Neuronal stem cell (in vitro differentiated cells): ENCODE measurements around the gene ZNF154.

Experiments
- DNase-seq: peaks from one replicate; pipeline ENCODE4 v3.0.0-alpha.2; 2013; ENCODE audit warnings: low spot score
- H2AFZ ChIP-seq: one replicate; pipeline ENCODE4 v1.6.1; 2013; ENCODE audit warnings: mild to moderate bottlenecking, low read length, inconsistent platforms
- H2AK5ac ChIP-seq: 2 replicates; pipeline ENCODE4 v1.6.1; 2013; ENCODE audit warnings: low read depth, mild to moderate bottlenecking, inconsistent platforms, low read length, moderate library complexity, mixed read lengths
- H2BK120ac ChIP-seq: 2 replicates; pipeline ENCODE4 v1.6.1; 2013; ENCODE audit warnings: low read depth, mild to moderate bottlenecking, inconsistent platforms, low read length, moderate library complexity, mixed read lengths
- H2BK12ac ChIP-seq: one replicate; pipeline ENCODE4 v1.6.1; 2013; ENCODE audit warnings: low read length, inconsistent platforms
- H2BK15ac ChIP-seq: 2 replicates; pipeline ENCODE4 v1.6.1; 2013; ENCODE audit warnings: mild to moderate bottlenecking, low read length, inconsistent platforms, mixed read lengths
- H2BK5ac ChIP-seq: one replicate; pipeline ENCODE4 v1.6.1; 2013; ENCODE audit warnings: inconsistent platforms, mild to moderate bottlenecking, low read length, moderate library complexity
- H3K14ac ChIP-seq: one replicate; pipeline ENCODE4 v1.6.1; 2013; ENCODE audit warnings: low read length, inconsistent platforms
- H3K18ac ChIP-seq: 2 replicates; pipeline ENCODE4 v1.6.1; 2013; ENCODE audit warnings: low read length, inconsistent platforms
- H3K23ac ChIP-seq: 2 replicates; pipeline ENCODE4 v1.6.1; 2013; ENCODE audit warnings: low read depth, mild to moderate bottlenecking, mixed read lengths, low read length, inconsistent platforms; ENCODE audit not compliant: poor library complexity
- H3K27ac ChIP-seq: replicated peaks from 3 replicates; pipeline ENCODE4 v1.5.1; 2013; ENCODE audit warnings: low read length, inconsistent platforms
- H3K27me3 ChIP-seq, 3 experiments: 2 replicates each; pipeline ENCODE4 v1.6.1; 2013; ENCODE audit warnings: low read length in 3 of 3, mild to moderate bottlenecking in 2 of 3, inconsistent platforms in 1 of 3, low read depth in 1 of 3, mixed read lengths in 1 of 3, moderate library complexity in 1 of 3; ENCODE audit not compliant: control insufficient read depth in 3 of 3, insufficient read depth in 3 of 3
- H3K36me3 ChIP-seq, 2 donors: replicated peaks in 1 of 2; 2 replicates each; pipeline ENCODE4 v1.6.1; 2013; ENCODE audit warnings: low read length in 2 of 2; ENCODE audit not compliant: control insufficient read depth in 2 of 2, insufficient read depth in 2 of 2
- H3K4ac ChIP-seq: 2 replicates; pipeline ENCODE4 v1.6.1; 2013; ENCODE audit warnings: inconsistent platforms, mild to moderate bottlenecking, low read length, moderate library complexity
- H3K4me1 ChIP-seq, 2 donors: 1 replicate in 1 of 2; 2 replicates in 1 of 2; pipeline ENCODE4 v1.6.1; 2013; ENCODE audit warnings: low read length in 2 of 2, low read depth in 1 of 2; ENCODE audit not compliant: control insufficient read depth in 2 of 2, insufficient read depth in 1 of 2
- H3K4me2 ChIP-seq: one replicate; pipeline ENCODE4 v1.6.1; 2013; ENCODE audit warnings: mild to moderate bottlenecking, low read length, inconsistent platforms; ENCODE audit not compliant: insufficient read depth, poor library complexity, severe bottlenecking
- H3K4me3 ChIP-seq, 2 donors: 2 replicates each; pipeline ENCODE4 v1.5.1; 2013; ENCODE audit warnings: low read length in 2 of 2, mild to moderate bottlenecking in 2 of 2, inconsistent platforms in 1 of 2, moderate library complexity in 1 of 2
- H3K79me1 ChIP-seq: one replicate; pipeline ENCODE4 v1.6.1; 2013; ENCODE audit warnings: low read depth, mild to moderate bottlenecking, inconsistent platforms, low read length, moderate library complexity
- H3K9ac ChIP-seq: one replicate; pipeline ENCODE4 v1.6.1; 2013; ENCODE audit warnings: mild to moderate bottlenecking, low read depth, low read length, inconsistent platforms; ENCODE audit not compliant: poor library complexity
- H3K9me3 ChIP-seq, 2 donors: replicated peaks in 1 of 2; 2 replicates each; pipeline versions ENCODE3 to v1.6.1; 2013; ENCODE audit warnings: low read length in 2 of 2, mild to moderate bottlenecking in 2 of 2, inconsistent platforms in 1 of 2, low read depth in 1 of 2, mixed read lengths in 1 of 2, moderate library complexity in 1 of 2; ENCODE audit not compliant: control insufficient read depth in 2 of 2, insufficient read depth in 1 of 2
- H4K8ac ChIP-seq: one replicate; pipeline ENCODE4 v1.6.1; 2013; ENCODE audit warnings: low read depth, mild to moderate bottlenecking, inconsistent platforms, low read length, moderate library complexity
- H4K91ac ChIP-seq: one replicate; pipeline ENCODE4 v1.6.1; 2013; ENCODE audit warnings: low read length, low read depth, mild to moderate bottlenecking, inconsistent platforms; ENCODE audit not compliant: poor library complexity
- whole genome bisulfite sequencing, 2 donors: extraction: QIAGEN DNeasy Blood & Tissue Kit; methylation state at CpG; one replicate each; pipeline ENCODE4 v1.1.7; 2013; ENCODE audit warnings: missing lambda C conversion rate in 2 of 2, mixed read lengths in 1 of 2; ENCODE audit not compliant: insufficient read length in 2 of 2, insufficient replicate concordance in 1 of 2; ENCODE audit errors: extremely low coverage in 2 of 2; 5-methylcytosine and 5-hydroxymethylcytosine counted together

Gene ZNF154

GRCh38 chr19:57668635-57669034, 40.4 kb downstream of the ZNF154 start, which contains the start of gene ZSCAN4:
ZSCAN4 (plus strand) TSS chr19:57668935; CDS start chr19:57676146, 7,211 bp downstream.
- Histone ChIP-seq H4K8ac (no peak within 1 kb of the TSS), H2BK120ac (no peak within 1 kb of the TSS), H2AFZ (no peak within 1 kb of the TSS), H4K91ac (no peak within 1 kb of the TSS), H3K4me1 (peaks cover 5% of the 10 kb centered on the region in 2 donors), H3K36me3 (no peaks in the 10 kb centered on the region), H3K27ac (no peak within 1 kb of the TSS), H3K14ac (no peak within 1 kb of the TSS), H3K4me3 (no peak within 1 kb of the TSS), H2BK5ac (no peak within 1 kb of the TSS), H3K4me2 (no peak within 1 kb of the TSS), H3K4ac (no peak within 1 kb of the TSS), H3K9ac (no peak within 1 kb of the TSS), H3K18ac (no peak within 1 kb of the TSS), H2AK5ac (no peak within 1 kb of the TSS), H2BK15ac (no peak within 1 kb of the TSS), H2BK12ac (no peak within 1 kb of the TSS), H3K27me3 (peaks cover 0 to 2% (median 0%) of the 10 kb centered on the region in 3 experiments), H3K23ac (no peak within 1 kb of the TSS), H3K79me1 (no peaks in the 10 kb centered on the region), H3K9me3 (no peaks in the 10 kb centered on the region)
- WGBS, 2 donors = no CpG with 5 or more reads among the region's 2 CpGs
- no peak for DNase-seq

DNA sequence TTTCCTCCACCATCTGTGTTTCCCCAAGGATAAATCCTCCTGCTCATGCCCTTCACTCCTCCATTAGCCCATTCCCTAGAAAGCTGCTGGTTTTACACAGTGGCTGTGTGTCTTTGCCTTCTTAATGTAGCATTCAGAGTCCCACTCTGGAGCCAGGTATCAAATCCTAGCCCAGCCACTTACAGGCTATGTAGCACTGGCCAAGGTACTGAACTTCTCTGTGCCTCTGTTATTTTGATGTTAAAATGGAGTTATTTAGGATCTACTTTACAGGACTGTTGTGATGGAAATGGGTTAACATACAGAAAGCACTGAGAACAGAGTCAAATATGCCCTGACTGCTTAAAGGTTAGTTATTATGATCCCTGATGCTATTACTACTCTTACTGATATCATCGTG, 41.8 kb downstream of the ZNF154 start:
- no peak overlapping the region for H3K14ac ChIP-seq
- no peak overlapping the region for H3K4ac ChIP-seq
- no peaks in the 10 kb centered on the region for H3K79me1 ChIP-seq
- no peak overlapping the region for H4K91ac ChIP-seq
- no peak for DNase-seq
- WGBS, 2 donors = no CpG with 5 or more reads among the region's 1 CpG
- no peak overlapping the region for H2AFZ ChIP-seq
- no peaks in the 10 kb centered on the region for H3K9me3 ChIP-seq
- H2BK5ac ChIP-seq = no peak overlapping the region
- no peak overlapping the region for H3K4me2 ChIP-seq
- no peak overlapping the region for H2AK5ac ChIP-seq
- H4K8ac ChIP-seq = no peak overlapping the region
- H2BK120ac ChIP-seq = no peak overlapping the region
- no peak overlapping the region for H3K4me3 ChIP-seq
- H3K4me1 ChIP-seq = peaks cover 5% of the 10 kb centered on the region in 2 donors
- no peak overlapping the region for H2BK12ac ChIP-seq
- no peak overlapping the region for H3K23ac ChIP-seq
- no peak overlapping the region for H3K18ac ChIP-seq
- H2BK15ac ChIP-seq = no peak overlapping the region
- H3K27ac ChIP-seq = no peak overlapping the region
- H3K9ac ChIP-seq = no peak overlapping the region
- peaks cover 0 to 2% (median 0%) of the 10 kb centered on the region in 3 experiments for H3K27me3 ChIP-seq
- no peaks in the 10 kb centered on the region for H3K36me3 ChIP-seq

DNA sequence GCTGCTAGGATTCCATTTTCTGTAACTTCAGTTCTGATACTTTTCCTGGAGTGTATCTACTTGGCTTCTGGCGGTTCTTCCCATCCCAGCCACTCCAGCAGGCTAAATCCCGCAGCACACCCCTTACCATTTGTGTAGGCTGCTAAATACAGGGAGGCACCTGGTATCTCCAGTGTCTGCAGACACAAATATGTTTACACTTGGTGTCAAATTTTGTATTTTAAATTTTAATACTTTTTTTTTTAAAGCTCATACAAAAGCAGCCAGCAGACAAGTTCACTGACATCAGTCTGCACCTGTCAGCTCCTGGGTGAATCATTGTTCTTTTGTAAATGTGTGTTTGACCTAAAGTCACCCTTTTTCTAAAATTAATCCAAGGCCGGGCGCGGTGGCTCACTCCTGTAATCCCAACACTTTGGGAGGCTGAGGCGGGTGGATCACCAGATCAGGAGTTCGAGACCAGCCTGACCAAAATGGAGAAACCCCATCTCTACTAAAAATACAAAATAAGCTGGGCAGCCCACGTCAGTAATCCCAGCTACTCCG, 43.7 kb downstream of the ZNF154 start:
- Histone ChIP-seq H2BK12ac (no peak overlapping the region), H2AFZ (peak overlapping the region; percentile 95), H2BK120ac (no peak overlapping the region), H3K23ac (no peak overlapping the region), H3K9me3 (no peaks in the 10 kb centered on the region), H2BK5ac (no peak overlapping the region), H3K4ac (no peak overlapping the region), H3K4me2 (no peak overlapping the region), H3K4me3 (peak overlapping the region in 1 of 2 donors; percentile 50), H3K27me3 (peaks cover 0 to 3% (median 2%) of the 10 kb centered on the region in 3 experiments), H3K4me1 (peaks cover 5% of the 10 kb centered on the region in 2 donors), H3K79me1 (no peaks in the 10 kb centered on the region), H4K91ac (no peak overlapping the region), H3K27ac (no peak overlapping the region), H3K9ac (no peak overlapping the region), H3K18ac (no peak overlapping the region), H2AK5ac (no peak overlapping the region), H3K14ac (no peak overlapping the region), H4K8ac (no peak overlapping the region), H3K36me3 (no peaks in the 10 kb centered on the region), H2BK15ac (no peak overlapping the region)
- WGBS, 2 donors = no CpG with 5 or more reads among the region's 9 CpGs
- DNase-seq = no peak

DNA sequence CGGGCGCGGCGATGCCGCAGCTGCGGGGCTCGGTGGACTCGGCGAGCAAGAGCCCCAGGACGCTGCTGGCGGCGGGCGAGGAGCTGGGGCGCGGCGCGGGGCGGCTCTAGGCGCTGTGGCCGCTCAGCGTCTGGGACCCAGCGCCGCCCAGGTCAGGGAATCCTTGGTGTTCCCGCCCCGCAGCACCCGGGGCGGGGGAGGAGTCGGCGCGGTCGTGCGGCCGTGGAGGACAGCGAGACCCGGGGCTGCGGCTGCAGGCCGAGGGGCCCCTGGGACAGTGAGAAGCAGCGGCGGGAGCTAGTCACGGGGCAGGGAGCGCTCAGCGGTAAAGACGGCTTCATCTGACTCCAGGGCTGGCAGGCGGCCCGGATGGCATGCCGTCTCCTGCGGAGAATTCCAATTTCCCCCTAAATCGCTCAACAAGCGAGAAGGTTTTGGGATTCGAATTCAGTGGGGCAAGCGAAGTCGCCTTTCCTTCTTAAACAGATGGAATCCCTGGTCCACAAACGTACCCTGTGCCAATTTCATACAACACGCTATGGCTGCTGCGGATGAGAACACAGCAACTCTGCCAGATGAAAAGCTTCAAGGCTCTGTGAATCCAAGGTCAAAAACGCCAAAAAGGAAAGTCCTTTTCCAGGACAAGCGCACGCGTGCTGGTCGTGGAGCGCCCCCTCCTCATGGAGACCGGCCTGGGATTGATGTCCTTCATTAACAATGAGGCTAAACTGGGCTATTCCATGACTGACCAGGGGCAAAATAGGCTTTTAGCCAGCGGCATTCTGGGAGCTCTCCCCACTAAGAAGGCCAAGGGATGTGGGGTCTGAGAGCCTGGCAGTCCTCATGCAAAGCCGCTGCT, 44.5 kb downstream of the ZNF154 start:
- H2BK12ac ChIP-seq = peak overlapping the region; percentile 41
- peak overlapping the region; percentile 23 for H3K4ac ChIP-seq
- no peak overlapping the region for H4K91ac ChIP-seq
- no peaks in the 10 kb centered on the region for H3K9me3 ChIP-seq
- H3K4me1 ChIP-seq = peaks cover 5% of the 10 kb centered on the region in 2 donors
- H2BK120ac ChIP-seq = no peak overlapping the region
- H2AFZ ChIP-seq = peak overlapping the region; percentile 95
- H3K36me3 ChIP-seq = no peaks in the 10 kb centered on the region
- H2AK5ac ChIP-seq = no peak overlapping the region
- H3K79me1 ChIP-seq = no peaks in the 10 kb centered on the region
- peak overlapping the region; percentile 43 for H3K27ac ChIP-seq
- peak overlapping the region; percentile 50 to 71 for H3K4me3 ChIP-seq
- H3K9ac ChIP-seq = peak overlapping the region; percentile 60
- peak overlapping the region; percentile 88 for H3K18ac ChIP-seq
- peak overlapping the region; percentile 24 for H2BK5ac ChIP-seq
- no CpG with 5 or more reads among the region's 64 CpGs for WGBS, 2 donors
- H3K14ac ChIP-seq = peak overlapping the region; percentile 56
- H3K23ac ChIP-seq = peak overlapping the region; percentile 89
- peak; percentile 53 for DNase-seq
- H2BK15ac ChIP-seq = peak overlapping the region; percentile 94
- H4K8ac ChIP-seq = no peak overlapping the region
- peak overlapping the region; percentile 91 for H3K4me2 ChIP-seq
- H3K27me3 ChIP-seq = peaks cover 0 to 11% (median 3%) of the 10 kb centered on the region in 3 experiments
